ENCODE results near the gene NMNAT2.
"Not testable (repeated sequence)": the region's sequence is repeated elsewhere in the genome, so short reads cannot be mapped to it uniquely, and the experiment has no call there.

NMNAT2 gene

DNA sequence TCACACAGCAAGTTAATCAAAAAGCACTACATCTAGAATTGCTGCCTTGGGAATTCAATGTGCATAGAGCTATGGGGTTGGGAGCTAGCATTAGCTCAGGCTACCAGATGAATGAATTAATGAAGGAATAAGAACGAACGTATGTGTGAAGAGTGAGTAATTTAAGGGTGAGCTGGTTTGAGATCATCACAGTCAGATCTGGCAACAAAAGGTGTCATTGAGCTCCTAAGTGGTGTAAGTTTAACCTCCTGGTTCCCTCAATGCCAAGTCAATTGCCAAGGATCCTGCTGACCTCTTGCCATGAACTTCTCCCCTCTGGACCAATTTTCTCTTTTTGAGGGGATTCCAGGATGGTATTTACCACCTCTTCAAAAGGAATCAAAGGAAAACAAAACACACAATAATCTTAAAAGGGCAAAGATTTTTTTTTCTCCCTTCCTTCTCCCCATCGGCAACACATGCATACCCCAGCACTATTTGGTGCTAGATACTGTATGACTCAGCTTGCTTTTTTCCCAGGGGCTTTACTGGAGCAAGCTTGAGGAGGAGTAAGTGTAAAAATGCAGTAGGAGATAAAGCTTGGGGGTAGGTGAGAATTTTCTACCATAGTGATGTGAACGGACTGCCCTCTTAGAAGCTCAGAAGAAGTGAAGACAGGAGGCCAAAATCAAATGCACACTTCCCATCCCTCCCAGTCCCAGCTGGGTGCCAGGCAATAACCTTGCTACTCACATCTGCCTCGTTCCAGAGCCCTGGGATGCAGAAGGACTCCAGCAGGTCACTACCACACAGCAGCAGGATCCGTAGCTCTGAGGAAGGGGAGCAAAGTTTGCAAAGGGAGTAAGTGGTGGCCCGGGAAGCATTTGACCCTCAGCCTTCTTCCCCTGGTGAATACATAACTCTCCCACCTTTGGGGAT, 140.1 kb downstream of the NMNAT2 start:
- H3K27ac ChIP-seq: no peak overlapping the region
- H3K27me3 ChIP-seq: no peaks in the 10 kb centered on the region
- H3K4me1 ChIP-seq: peaks cover 0 to 40% (median 31%) of the 10 kb centered on the region in 4 donors
- DNase-seq: no peak
- no peak overlapping the region for H3K4me3 ChIP-seq
- TF ChIP-seq, protein P1, sequence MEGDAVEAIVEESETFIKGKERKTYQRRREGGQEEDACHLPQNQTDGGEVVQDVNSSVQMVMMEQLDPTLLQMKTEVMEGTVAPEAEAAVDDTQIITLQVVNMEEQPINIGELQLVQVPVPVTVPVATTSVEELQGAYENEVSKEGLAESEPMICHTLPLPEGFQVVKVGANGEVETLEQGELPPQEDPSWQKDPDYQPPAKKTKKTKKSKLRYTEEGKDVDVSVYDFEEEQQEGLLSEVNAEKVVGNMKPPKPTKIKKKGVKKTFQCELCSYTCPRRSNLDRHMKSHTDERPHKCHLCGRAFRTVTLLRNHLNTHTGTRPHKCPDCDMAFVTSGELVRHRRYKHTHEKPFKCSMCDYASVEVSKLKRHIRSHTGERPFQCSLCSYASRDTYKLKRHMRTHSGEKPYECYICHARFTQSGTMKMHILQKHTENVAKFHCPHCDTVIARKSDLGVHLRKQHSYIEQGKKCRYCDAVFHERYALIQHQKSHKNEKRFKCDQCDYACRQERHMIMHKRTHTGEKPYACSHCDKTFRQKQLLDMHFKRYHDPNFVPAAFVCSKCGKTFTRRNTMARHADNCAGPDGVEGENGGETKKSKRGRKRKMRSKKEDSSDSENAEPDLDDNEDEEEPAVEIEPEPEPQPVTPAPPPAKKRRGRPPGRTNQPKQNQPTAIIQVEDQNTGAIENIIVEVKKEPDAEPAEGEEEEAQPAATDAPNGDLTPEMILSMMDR (IDR thresholded peaks at IDR 0.05): no peak
- H3K36me3 ChIP-seq: no peaks in the 10 kb centered on the region
- intact Hi-C loops (cut with DNase I; ENCODE audit: low total_unique reads): no loop called here
- no peaks in the 10 kb centered on the region for H3K9me3 ChIP-seq

DNA sequence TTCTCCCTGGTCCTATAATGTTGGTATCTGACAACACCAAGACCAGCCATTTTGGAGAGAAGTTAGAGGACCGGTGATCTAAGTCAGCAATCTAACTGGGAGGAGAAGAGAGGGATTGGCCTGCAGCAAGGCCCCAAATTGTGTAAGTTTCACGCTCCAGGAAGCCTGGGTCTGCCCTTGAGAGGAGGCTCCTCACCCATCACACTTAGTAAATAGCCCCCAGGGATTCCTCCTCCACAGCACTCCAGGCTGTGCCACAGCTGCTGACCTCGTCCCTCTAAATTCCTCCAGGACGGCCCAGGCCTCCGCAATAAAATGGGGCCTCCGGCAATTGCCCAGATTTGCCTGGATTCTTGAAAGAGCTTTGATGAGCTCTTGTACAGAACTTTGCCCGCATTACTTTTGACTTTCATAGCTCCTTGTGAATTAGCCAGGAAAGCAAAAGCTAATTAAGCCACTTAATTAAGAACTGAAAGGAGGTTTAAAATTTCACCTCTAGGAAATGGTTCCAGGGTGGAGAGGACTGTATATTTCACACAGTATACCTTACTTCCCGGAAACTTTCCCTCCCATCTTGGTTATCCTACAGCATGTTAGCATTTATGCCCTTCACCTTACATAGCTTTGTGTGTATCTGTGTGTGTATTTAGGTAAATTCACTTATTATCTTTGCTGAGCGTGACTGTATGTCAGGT, 141.6 kb downstream of the NMNAT2 start:
- H3K4me1 ChIP-seq: peaks cover 0 to 41% (median 23%) of the 10 kb centered on the region in 4 donors
- no peaks in the 10 kb centered on the region for H3K27me3 ChIP-seq
- H3K4me3 ChIP-seq: no peak overlapping the region
- no peak overlapping the region for H3K27ac ChIP-seq
- TF ChIP-seq, protein P1 (IDR thresholded peaks at IDR 0.05): no peak
- H3K36me3 ChIP-seq: no peaks in the 10 kb centered on the region
- no peak for DNase-seq
- intact Hi-C loops (cut with DNase I; ENCODE audit: low total_unique reads): no loop called here
- no peaks in the 10 kb centered on the region for H3K9me3 ChIP-seq

DNA sequence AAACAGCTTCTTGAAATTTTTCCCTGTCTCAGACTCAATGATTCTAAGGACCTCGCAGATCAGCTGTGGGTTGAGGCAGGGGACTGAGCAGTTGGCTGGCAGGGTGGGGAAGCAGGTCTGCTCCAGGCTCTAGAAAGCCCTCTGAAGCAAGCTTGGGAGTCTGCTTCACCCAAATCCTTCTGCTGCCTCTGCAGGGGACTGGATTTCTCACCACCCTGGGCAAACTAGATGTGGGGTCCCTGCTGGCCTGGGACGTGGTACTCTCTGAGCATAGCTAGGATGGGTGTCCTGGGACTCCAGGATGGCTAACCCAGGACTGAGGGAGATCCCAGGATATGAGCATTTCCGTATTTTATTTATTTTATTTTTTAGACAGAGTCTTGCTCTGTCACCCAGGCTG, 142.9 kb downstream of the NMNAT2 start:
- no peaks in the 10 kb centered on the region for H3K9me3 ChIP-seq
- H3K27me3 ChIP-seq: no peaks in the 10 kb centered on the region
- no peak for DNase-seq
- no peak overlapping the region for H3K27ac ChIP-seq
- TF ChIP-seq, protein P1 (IDR thresholded peaks at IDR 0.05): no peak
- peaks cover 0 to 39% (median 25%) of the 10 kb centered on the region in 4 donors for H3K4me1 ChIP-seq
- H3K36me3 ChIP-seq: no peaks in the 10 kb centered on the region
- intact Hi-C loops (cut with DNase I; ENCODE audit: low total_unique reads): no loop called here
- no peak overlapping the region for H3K4me3 ChIP-seq

DNA sequence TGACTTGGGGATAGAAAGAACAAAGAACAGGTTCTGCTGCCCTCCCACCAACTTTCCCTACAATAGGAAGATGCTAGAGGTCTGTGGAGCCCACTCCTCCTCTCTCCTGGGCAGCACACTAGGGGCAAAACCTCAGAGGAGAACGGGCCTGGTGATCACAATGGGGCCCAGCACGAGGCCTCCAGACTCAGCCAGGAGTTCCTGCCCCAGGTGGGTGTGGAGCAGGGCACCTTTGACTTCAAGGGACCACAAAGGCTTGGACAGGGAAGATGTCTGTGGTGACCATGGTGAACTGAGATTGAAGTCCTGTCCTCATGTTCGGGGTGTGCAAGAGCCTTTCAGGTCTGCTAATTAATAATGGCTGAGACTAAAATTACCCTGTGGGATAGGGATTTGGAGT, 143.3 kb downstream of the NMNAT2 start:
- no peak for DNase-seq
- no peak overlapping the region for H3K4me3 ChIP-seq
- no peak overlapping the region for H3K27ac ChIP-seq
- H3K4me1 ChIP-seq: peaks cover 0 to 40% (median 26%) of the 10 kb centered on the region in 4 donors
- TF ChIP-seq, protein P1 (IDR thresholded peaks at IDR 0.05): no peak
- intact Hi-C loops (cut with DNase I; ENCODE audit: low total_unique reads): no loop called here
- no peaks in the 10 kb centered on the region for H3K36me3 ChIP-seq
- no peaks in the 10 kb centered on the region for H3K9me3 ChIP-seq
- H3K27me3 ChIP-seq: no peaks in the 10 kb centered on the region

DNA sequence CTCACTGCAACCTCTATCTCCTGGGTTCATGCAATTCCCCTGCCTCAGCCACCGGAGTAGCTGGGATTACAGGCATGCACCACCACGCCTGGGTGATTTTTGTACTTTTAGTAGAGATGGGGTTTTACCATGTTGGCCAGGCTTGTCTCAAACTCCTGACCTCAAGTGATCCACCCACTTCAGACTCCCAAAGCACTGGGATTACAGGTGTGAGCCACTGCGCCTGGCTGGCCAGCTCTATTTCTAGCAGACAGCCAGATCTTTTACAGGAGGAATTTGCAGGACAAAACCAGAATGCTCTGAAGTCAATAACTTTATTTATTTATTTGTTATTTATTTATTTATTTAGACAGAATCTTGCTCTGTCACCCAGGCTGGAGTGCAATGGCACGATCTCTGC, 144.2 kb downstream of the NMNAT2 start:
- peaks cover 0 to 35% (median 23%) of the 10 kb centered on the region in 4 donors for H3K4me1 ChIP-seq
- H3K36me3 ChIP-seq; H3K27me3 ChIP-seq; H3K4me3 ChIP-seq; H3K27ac ChIP-seq; DNase-seq; intact Hi-C loops (cut with DNase I; ENCODE audit: low total_unique reads); H3K9me3 ChIP-seq: not testable (repeated sequence)

DNA sequence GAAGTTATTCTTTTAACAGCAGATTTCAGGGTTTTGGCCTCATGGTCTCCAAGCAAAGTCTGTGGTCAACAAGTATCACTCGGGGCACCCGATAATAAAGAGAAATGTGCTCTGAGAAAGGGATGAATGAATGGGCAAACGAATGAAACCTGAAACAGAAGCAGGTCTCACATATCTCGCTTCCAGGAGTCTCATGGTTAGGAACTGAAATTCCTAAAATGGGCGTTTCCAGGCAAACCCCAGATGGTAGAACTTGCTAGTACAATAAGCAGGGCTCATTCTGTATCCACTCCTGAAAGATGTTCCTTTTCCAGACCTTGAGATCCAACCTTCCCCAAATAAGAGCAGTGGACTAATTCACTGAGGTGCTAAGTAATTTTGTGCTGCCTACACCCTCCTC, 144.9 kb downstream of the NMNAT2 start:
- TF ChIP-seq, protein P1 (IDR thresholded peaks at IDR 0.05): no peak
- no peak for DNase-seq
- Histone ChIP-seq H3K27me3 (no peaks in the 10 kb centered on the region), H3K36me3 (no peaks in the 10 kb centered on the region), H3K4me3 (no peak overlapping the region), H3K4me1 (peaks cover 0 to 29% (median 16%) of the 10 kb centered on the region in 4 donors), H3K27ac (peak overlapping the region; percentile 57), H3K9me3 (no peaks in the 10 kb centered on the region)
- intact Hi-C loops (cut with DNase I; ENCODE audit: low total_unique reads): no loop called here

All from tibial artery (tissue), 4 donors.